ENCODE results near the gene CCDC68. TPM values are rescaled to one million over a fixed set of nuclear protein-coding genes. Genes with fewer than 3 reads are reported as not detected.
"Not testable (repeated sequence)": the region's sequence is repeated elsewhere in the genome, so short reads cannot be mapped to it uniquely, and the experiment has no call there.

The CCDC68 gene
- total RNA-seq, 5 donors from 2014 or later (not counting 1 experiment from before 2014, with no cell fraction given): 0.13 TPM; not detected in 4

DNA sequence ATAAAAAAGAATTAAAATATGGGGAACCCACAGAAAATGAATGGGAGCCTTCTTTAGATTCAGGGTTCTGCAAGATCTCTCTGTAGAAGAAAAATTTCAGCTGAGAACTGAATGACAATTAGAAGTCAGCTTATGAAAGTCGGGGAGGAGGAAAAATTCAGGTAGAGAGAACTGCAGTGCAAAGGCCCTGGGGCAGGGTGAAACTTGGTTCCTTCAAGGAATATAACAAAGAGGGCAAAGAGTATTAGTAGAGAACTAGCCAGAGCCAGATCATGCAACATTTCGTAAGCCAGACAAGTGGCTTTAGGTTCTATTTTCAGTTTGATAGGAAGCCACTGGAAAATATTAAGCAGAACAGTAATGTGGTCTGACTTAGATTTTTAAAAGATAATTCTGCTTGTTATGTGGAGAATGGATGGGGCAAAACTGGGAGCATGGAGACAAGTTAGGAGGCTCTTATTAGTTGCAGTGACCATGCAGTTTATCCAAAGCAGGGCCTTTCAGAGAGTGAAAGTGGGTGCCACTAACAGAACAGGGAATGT lies 103.1 kb downstream of the CCDC68 start:
- H3K4me1 ChIP-seq (ENCODE audit: control insufficient read depth in 1 of 2, extremely low read depth in 1 of 2, insufficient read depth in 2 of 2, low read length in 2 of 2): peaks cover 0 to 2% of the 10 kb centered on the region in 2 experiments
- Mint-ChIP-seq H3K27me3 (no peaks in the 10 kb centered on the region), H3K4me1 (peaks cover 10 to 21% (median 15%) of the 10 kb centered on the region in 3 donors), H3K27ac (no peak overlapping the region), H3K9me3 (no peaks in the 10 kb centered on the region), H3K36me3 (peaks cover 5% of the 10 kb centered on the region), H3K4me3 (no peak overlapping the region)
- no peaks in the 10 kb centered on the region for H3K27me3 ChIP-seq (replicated peaks in 1 of 2; ENCODE audit: control insufficient read depth in 2 of 2, extremely low read depth in 1 of 2, insufficient read depth in 2 of 2, low read length in 1 of 2)
- no peak overlapping the region for H3K27ac ChIP-seq (ENCODE audit: low read length)
- ChIA-PET CTCF (no interaction called here), POLR2A (no interaction called here)
- no peak overlapping the region for H3K4me3 ChIP-seq (ENCODE audit: control insufficient read depth in 1 of 2, extremely low read depth in 1 of 2, low read length in 1 of 2)
- no peak for ATAC-seq (replicated peaks in 1 of 4)
- H3K36me3 ChIP-seq (ENCODE audit: control insufficient read depth in 2 of 2, extremely low read depth in 1 of 2, insufficient read depth in 1 of 2, low read length in 1 of 2): no peaks in the 10 kb centered on the region
- no peaks in the 10 kb centered on the region for H3K9me3 ChIP-seq
- DNase-seq: no peak
- 41% methylated on average over 2 of the region's 2 CpGs for WGBS (ENCODE audit: insufficient coverage)

DNA sequence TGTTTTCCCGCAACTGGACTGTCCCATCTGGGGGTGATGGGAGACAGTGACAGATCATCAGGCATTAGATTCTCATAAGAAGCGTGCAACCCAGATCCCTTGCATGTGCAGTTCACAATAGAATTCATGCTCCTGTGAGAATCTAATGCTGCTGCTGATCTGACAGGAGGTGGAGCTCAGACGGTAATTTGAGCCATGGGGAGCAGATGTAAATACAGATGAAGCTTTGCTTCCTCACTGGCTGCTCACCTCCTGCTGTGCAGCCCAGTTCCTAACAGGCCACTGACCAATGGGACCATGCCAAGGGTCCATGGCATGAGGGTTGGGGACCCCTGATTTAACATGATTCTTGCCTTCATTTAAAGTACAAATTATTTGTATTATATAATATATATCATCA lies 104.2 kb downstream of the CCDC68 start:
- H3K27me3 Mint-ChIP-seq; H3K9me3 Mint-ChIP-seq; CTCF ChIA-PET; H3K36me3 Mint-ChIP-seq; H3K9me3 ChIP-seq; POLR2A ChIA-PET; H3K27ac ChIP-seq (ENCODE audit: low read length); H3K4me3 Mint-ChIP-seq; H3K36me3 ChIP-seq (ENCODE audit: control insufficient read depth in 2 of 2, extremely low read depth in 1 of 2, insufficient read depth in 1 of 2, low read length in 1 of 2); H3K4me1 ChIP-seq (ENCODE audit: control insufficient read depth in 1 of 2, extremely low read depth in 1 of 2, insufficient read depth in 2 of 2, low read length in 2 of 2); H3K27ac Mint-ChIP-seq; H3K4me3 ChIP-seq (ENCODE audit: control insufficient read depth in 1 of 2, extremely low read depth in 1 of 2, low read length in 1 of 2); DNase-seq; ATAC-seq (replicated peaks in 1 of 4); H3K27me3 ChIP-seq (replicated peaks in 1 of 2; ENCODE audit: control insufficient read depth in 2 of 2, extremely low read depth in 1 of 2, insufficient read depth in 2 of 2, low read length in 1 of 2): not testable (repeated sequence)
- 100% methylated on average over 3 of the region's 3 CpGs for WGBS (ENCODE audit: insufficient coverage)
- peaks cover 10 to 16% (median 15%) of the 10 kb centered on the region in 3 donors for H3K4me1 Mint-ChIP-seq

DNA sequence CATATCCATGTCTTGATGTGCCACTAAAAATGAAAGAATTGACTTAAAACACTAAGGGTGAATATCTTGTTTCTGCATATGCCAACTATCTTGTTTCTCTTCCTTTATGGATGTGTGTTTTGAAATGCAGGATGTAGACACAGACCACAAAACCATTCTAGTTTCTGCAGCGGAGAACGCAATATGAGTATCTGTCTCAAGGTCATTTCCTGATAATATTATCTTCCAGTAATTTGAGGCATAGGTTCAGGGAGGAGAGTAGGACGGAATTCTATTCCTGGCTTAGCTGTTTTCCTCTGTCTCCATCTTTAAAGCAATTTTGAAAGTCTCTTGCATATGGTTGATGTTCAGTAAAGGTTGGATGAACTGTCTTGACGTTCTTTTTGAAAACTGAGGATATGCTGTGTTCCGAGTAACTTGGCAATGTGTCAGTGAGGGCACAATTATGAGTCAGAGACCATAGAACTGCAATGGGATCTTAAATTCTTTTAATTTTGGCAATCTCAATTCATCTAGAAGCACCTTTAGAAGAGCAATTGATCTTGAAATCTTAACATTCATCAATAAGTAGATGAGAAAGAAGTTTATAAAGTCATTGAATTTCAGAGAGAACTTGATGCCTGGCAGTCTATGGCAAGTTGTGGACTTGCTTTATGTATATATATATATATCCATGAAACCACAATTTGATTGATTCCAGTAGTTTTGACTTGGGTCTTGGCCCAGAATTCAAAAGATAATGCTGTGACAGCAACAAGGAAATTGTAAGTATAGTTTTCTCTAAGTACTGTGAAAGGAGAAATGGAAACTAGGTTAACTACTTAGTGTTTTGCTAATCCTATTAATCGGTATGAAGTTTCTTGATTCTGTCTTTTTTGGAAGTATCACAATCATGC lies 106.2 kb downstream of the CCDC68 start:
- H3K27me3 ChIP-seq (replicated peaks in 1 of 2; ENCODE audit: control insufficient read depth in 2 of 2, extremely low read depth in 1 of 2, insufficient read depth in 2 of 2, low read length in 1 of 2): no peaks in the 10 kb centered on the region
- no CpG with 5 or more reads among the region's 6 CpGs for WGBS (ENCODE audit: insufficient coverage)
- POLR2A ChIA-PET: no interaction called here

More for the DNA sequence above, 106.2 kb downstream of the CCDC68 start:
- H3K4me3 ChIP-seq (ENCODE audit: control insufficient read depth in 1 of 2, extremely low read depth in 1 of 2, low read length in 1 of 2): no peak overlapping the region
- H3K4me1 ChIP-seq (ENCODE audit: control insufficient read depth in 1 of 2, extremely low read depth in 1 of 2, insufficient read depth in 2 of 2, low read length in 2 of 2): peaks cover 0 to 2% of the 10 kb centered on the region in 2 experiments
- DNase-seq (no peak), ATAC-seq (replicated peaks in 1 of 4) (peak in 1 of 4 experiments; percentile 16)
- Mint-ChIP-seq H3K27ac (peak overlapping the region in 1 of 2 donors; percentile 1), H3K36me3 (peaks cover 5% of the 10 kb centered on the region), H3K9me3 (no peaks in the 10 kb centered on the region), H3K4me1 (peaks cover 10 to 16% (median 15%) of the 10 kb centered on the region in 3 donors), H3K27me3 (no peaks in the 10 kb centered on the region), H3K4me3 (peak overlapping the region in 1 of 3 donors; percentile 10)
- H3K9me3 ChIP-seq: no peaks in the 10 kb centered on the region
- no peaks in the 10 kb centered on the region for H3K36me3 ChIP-seq (ENCODE audit: control insufficient read depth in 2 of 2, extremely low read depth in 1 of 2, insufficient read depth in 1 of 2, low read length in 1 of 2)
- no peak overlapping the region for H3K27ac ChIP-seq (ENCODE audit: low read length)
- CTCF ChIA-PET: no interaction called here

Other genes starting within 250 kb of the CCDC68 start
- 1 to 10 TPM; 2.6 to 4.3 (median 3.0) TPM for gene RAB27B, start 131.0 kb downstream of the CCDC68 start, total RNA-seq